Glomerular visceral epithelial cell (primary cell): ENCODE data around the gene LHFPL3.
A peak's percentile ranks its signal among the peaks of the same experiment; 100 is the strongest.

Experiments used
- DNase-seq: peaks from one replicate; pipeline ENCODE4 v3.0.0-alpha.2; 2016; ENCODE audit errors: extremely low spot score

Gene LHFPL3

DNA sequence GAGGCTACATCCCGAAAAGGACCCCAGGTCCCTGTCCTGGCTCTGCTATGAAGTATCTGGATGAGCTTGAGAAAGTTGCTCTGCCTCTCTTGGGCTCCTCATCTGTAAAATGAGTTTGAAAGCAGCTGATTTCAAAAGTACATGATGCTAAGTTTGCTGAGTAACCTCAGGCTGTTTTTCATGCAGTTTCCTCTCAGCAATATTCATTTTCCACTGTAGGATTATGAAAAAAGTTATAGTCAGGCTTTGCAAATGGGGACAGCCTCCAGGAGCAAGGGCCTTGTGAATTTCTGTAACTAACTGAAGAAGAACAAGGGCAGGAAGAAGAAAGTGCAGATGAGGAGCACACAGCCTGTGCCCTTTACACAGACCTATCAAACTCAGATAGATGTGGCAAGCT is 518.3 kb downstream of the LHFPL3 start:
- no peak for DNase-seq

DNA sequence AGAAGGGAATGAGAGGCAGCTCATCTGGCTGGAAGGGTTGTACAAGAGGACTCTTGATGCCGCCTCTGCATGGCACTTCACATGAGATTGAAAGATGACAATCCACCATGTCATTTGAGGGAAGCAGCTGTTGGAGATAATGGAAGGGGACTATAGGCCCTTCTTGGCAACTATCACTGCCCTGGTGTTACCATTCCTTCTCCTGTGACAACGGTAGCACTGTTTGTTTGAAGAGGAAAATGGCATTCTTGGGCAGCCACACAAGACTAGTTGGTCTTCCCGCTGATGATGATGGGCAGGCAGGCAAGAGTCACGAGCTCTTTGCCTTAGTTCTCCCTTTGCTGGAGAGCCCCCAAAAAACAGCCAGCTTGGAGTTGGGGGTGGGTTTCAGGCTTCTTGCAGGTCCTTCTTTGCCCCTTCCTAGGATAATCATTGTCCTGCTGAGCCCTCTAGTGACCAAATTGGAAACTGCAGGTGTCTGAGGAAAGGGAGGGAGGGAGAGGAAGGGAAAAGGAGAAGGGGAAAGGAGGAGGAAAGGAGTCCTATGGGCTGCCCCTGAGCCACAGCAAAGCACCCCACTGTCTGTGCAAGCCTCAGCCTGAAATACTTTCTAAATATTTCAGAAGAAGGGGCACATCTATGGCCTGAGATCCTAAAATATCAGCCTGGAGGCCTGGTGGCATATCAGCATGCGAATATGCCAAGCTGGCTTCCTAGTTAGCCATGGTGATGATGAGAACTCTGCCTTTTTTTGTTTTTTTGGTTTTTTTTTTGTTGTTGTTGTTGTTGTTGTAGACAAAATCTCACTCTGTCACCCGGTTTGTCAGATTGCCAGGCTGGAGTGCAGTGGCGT is 520.0 kb downstream of the LHFPL3 start:
- DNase-seq: peak; percentile 37

DNA sequence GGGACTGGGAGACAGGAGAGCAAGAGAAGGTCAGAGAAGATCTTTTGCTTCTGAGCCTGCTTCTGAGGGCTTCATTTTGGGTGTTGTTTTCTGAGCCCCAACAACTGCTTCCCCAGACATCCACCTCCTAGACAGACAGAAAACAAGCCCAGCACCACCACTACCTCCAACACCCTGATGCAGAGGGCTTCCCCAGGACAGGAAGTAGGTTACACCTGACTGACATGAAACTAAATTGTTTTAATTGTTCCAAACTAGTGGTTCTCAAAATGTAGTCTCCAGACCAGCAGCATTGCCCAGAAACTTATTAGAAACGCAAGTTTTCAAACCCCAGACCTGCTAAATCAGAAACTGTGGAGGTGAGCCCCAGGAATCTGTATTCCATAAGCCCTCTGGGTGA is 522.0 kb downstream of the LHFPL3 start:
- DNase-seq: no peak

DNA sequence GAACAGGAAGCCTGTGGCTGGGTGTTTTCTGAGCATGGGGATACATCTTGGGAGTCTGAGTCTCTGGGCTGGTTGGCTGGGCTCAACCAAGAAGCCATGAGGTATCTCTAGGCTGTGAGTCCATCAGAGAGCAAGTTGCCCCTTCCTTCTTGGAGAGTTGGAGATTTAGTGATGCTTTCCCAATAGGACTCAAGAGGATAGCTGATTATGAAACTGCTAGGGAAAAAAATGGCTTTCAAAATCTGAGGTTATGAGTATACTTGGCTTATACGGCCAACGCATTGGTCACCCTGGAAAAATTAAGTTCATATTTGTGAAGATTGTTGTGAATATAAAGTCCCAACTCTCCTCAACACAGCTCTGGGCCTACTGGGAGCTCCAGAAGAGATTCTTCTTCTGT is 522.9 kb downstream of the LHFPL3 start:
- no peak for DNase-seq

DNA sequence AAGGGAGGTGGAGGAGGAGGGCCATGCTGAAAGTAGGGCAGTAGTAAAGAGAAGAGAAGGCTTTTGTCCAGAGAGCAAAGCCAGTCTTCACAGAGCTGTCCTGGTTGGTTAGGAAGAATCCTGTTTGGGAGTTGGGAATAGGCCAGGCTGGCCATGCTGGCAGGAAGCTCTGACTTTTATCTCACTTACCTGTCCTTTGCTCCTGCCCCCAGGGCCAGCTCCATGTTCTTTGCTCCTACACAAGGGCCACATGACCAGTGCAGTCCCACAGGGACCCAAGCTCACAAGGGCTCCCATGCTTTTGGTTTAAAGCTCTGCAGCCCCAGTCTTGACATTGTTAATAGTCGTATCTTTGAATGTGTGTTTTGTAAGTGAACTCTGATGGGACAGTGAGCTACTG is 524.0 kb downstream of the LHFPL3 start:
- no peak for DNase-seq

DNA sequence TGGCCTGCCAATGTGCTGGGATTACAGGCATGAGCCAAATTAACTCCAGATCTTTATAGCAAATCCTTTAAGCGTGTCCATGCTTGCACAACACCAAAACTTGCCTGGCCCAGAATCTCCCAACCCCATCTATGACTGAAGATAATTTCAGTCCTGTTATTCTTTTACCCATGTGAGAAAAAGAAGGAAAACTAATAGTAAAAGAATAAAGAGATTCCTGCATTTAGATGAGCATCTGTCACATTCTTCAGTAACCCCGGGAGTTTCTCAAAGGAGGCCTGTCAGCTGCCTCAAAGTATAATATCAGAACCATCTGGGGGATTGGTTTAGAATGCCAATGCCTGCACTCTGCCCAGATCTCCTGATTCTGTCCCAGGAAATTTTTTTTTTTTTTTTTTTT is 527.5 kb downstream of the LHFPL3 start:
- no peak for DNase-seq

DNA sequence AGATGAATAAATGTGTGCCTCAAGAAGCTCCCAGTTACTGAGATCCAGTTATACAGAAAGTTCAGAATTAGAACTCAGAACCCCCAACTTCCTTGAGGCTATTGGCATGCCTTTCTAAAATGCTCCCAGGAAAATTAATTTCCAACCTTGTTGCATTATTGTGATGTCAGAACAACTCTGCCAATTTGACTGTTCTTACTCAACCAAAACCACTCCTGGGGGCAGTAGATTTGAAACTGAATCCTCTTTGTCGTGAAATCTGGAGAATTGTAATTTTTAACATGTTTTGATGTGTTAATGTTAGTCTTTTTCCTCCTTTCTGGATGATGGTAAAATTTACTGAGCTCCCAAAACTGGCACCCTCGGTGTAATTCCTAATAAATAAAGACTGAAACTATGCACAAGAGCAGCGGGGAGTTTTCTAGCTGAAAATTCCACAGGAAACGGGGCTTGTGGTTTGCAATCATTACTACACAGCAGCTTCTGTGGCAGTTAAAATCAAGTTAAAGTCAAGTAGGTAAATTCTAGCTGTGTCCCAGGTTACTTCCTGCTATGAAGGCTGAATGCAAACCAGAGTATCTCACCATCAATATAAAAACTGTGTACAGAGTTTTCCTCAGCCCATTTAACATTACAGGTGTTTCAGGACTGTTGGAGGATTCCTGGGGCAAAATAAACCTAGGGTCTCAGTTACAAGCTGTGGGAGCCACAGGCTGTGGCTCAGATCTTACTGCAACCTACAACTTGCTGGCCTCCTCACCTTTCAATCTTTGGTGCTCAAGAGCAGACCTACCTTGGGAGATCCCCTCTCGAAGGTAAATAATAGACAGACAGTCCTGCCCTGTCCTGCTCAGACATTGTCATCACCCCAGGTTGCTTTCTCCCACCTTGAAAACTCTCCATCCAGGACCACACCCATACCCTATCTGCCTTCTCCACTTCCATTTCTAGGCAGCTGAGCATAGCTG is 529.3 kb downstream of the LHFPL3 start:
- no peak for DNase-seq

DNA sequence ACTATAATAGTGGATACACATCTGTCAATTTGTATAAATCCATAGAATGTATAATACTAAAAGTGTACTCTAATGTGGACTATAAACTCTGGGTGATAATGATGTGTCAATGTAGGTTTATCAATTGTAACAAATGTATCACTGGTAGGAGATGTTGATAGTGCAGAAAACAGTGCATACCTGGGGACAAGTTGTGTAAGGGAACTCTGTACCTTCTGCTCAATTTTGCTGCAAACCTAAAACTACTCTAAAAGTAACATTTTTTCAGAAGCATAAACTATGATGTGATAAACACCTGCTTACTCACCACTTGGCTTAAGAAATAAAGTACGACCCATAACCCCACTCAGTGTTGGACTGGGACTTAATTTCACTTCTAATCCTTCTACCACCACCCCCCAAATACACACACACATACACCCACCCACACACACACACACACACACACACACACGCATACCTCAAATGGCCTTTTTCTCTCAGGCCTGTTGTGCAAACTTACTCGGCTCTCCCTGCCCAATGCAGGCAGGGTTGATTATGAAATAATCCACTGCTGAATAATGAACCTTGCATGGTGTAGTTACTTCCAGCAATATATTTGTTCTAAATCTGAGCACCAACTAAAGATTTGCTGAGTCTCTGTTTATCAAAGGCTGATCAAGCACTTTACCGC is 531.5 kb downstream of the LHFPL3 start:
- no peak for DNase-seq

DNA sequence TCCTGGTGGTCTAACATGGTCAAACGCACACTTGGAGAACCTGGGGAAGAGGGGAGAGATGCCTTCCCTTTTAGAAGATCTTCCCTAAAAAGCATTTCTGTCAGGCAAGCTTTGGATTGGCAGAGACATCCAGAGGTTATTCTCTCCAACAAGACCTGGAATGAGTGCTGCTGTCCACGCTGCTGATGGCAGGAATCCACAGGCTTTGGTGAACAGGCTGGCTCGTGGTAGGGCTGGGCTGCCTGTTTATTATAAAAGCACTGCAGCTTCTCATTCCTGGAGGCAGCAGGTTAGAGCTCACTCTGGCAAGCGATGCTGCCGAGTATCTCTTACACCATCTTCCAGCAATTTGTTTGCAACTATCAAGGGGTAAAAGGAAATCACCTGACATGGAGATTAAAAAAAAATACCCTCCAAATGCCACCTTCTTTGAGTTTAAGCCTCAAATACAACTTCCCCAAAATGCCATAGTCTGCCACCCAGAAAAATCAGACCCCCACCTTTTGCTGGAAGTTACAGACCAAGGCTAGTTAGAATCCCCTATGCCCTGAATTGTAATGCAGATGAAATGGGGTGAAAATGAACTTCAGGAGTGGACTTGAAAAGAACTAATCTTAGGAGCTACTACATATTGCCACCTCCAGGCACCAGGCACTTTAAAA is 533.5 kb downstream of the LHFPL3 start:
- no peak for DNase-seq

DNA sequence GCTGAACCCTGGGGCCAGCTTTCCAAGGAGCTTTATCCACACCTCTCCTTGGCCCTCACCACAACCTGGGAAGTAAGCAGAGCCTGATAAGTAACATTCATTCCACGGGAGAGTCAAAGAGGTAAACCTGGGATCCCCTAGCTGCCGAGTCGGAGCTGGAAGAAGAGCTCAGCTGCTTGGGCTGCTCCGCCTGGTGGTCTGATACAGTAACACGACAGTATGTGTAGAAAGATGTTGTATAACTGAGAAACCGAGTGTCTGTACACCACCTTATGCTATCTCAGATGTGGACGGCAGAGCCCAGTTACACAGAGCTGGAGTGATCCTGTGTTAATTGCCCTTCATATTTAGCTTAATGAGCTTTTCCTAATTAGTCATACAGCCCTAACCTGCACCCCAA is 534.3 kb downstream of the LHFPL3 start:
- no peak for DNase-seq

DNA sequence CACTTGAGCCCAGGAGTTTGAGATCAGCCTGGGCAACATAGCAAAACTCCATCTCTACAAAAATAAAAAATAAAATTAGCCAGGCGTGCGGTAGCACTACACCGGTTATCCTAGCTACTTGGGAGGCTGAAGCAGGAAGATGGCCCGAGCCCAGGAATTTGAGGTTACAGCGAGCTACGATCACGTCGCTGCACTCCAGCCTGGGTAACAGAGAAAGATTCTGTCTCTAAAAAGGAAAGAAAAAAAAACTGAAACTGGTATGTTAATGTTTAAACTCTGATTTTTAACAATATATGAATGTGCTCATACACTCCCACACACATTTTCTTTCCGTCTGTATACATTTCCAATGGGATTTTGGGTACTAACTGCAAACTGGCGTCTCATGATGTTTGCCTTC is 545.0 kb downstream of the LHFPL3 start:
- peak; percentile 39 for DNase-seq

DNA sequence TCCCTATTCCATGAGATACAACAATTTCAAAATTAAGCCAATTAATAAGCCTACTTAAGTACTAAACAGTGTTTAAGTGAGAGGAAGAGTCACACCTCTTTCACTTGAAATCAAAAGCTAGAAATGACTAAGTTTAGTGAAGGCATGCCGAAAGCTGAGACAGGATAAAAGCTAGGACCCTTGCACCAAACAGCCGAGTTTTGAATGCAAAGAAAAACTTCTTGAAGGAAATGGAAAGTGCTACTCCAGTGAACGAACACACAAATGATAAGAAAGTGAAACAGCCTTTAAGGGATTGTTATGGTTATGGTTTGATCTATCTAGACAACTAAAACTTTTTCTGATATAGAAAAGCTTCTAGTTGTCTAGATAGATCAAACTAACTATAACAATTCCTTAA is 550.2 kb downstream of the LHFPL3 start:
- DNase-seq: no peak

DNA sequence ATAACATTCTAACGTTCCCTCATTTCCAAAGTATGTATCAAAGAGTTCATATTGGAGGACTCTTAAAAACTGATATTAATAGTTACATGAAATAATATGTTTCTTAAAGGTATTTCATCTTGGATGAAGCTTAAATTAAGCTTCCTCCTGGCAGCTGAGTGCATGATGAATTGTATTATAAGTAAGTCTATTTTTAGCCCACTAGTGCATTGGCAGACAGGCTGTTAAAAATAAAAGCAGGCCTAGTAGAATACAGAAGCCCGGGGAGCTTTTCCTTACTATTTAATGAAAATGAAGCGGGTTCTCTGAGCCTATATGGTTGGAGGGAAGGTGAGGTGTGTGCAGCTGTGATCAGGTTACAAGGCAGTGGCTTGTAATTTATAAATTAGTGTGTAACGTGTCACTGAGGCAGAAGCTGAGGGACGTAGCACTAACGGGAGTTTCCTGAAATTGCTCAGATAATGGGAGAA is 554.9 kb downstream of the LHFPL3 start:
- no peak for DNase-seq

DNA sequence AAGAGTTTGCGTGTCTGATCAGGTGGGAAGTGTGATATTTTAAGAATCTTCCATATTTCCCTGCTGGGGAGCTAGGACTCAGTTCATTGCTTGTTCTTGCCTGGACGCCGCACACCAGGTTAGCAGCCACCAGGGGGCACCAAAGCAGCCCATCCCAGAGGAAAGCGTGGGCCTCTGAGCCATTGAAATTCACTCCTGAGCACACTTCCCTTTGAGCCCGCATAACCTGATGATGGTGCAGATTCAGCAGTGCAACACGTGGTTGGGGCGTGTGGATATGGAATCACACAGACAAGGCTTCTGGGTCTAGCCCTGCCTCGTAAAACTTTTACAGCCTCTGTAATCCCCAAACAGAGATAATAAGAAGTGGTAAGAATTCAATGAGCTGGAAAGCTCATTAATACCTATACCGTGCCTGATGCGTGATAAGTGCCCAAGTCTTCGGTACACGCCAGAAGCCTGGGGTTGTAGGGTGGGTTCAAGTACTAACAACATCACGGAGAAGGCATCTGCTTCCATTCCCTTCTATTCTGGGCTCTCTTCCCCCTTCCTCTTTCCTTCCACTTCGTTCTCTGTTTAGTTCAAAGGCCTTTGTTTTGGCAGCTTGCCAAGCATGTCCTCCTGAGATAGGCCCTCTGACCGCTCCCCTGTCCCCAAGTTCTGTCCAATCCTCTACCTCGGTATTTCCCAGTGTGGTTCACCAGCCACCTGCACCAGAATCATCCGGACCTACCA is 555.5 kb downstream of the LHFPL3 start:
- DNase-seq: peak; percentile 78

DNA sequence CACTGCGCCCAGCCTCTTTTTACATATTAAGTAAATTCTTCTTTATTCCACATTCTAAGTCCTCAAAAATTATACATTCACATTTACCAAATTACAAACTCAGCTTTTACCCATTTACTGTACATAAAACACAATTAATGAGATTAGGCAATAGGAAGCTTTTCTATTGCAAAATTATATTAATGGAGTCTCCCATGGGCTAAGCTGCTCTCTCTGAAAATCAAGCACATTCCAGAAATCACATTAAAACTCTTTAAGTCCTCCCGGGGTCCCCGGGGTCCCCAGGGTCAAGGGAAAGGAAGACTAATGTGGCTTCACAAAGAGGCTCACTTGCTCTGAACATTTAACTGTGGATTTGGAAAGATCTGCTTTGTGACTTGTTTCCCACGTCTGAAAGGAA is 558.2 kb downstream of the LHFPL3 start:
- no peak for DNase-seq

DNA sequence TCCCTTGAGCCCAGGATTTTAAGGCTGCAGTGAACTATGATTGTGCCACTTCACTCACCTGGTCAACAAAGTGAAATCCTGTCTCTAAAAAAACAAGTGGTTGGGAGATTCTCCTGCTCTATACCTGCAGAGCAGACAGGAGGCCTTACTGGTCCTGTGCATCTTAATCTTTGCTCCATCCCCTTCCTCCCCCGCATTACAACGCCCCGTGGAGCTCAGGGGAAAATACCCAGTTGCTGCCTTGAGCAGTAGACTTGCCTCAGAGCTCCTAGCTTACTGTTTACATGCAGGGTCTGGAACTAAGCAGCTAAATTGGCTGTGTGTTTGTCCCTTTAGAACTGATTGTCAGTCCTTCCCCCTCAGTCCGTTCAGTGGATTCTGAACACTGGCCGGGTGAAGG is 561.8 kb downstream of the LHFPL3 start:
- no peak for DNase-seq

DNA sequence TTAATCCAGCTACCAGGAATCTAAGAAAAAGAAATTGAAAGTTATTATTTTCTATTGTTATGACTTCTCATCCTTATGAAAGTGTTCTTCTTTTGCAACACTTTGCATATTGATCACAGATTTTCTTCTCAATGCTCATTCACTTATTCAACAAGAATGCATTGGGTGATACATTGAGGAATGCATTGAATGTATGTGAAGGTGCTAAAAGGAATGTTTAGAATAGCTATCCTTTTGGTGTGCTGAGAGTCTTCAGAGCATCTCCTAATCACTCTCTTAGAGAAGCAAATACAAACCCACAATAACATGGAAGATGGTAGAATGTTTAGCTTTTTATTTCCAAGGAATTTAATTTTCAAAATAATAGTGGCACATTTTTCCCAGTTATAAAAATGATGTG is 563.5 kb downstream of the LHFPL3 start:
- DNase-seq: no peak

DNA sequence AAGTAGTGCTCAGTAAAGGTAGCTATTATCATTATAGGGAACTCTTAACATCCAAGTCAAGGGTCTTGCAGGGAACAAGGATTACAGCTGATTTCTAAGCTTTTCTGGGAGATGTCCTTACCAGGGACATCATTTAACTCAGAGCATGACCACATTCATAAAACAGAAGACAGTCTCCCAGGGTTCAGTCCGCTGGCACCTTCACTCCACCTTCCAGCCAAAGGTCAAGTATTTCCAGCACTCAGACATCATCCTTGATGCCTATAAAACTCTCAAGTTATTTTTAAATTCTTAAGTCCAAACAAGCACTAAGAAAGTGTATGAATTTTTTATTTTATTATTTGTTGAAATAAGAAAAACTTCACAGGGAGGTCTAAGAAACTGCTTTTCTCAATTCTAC is 565.9 kb downstream of the LHFPL3 start:
- no peak for DNase-seq

DNA sequence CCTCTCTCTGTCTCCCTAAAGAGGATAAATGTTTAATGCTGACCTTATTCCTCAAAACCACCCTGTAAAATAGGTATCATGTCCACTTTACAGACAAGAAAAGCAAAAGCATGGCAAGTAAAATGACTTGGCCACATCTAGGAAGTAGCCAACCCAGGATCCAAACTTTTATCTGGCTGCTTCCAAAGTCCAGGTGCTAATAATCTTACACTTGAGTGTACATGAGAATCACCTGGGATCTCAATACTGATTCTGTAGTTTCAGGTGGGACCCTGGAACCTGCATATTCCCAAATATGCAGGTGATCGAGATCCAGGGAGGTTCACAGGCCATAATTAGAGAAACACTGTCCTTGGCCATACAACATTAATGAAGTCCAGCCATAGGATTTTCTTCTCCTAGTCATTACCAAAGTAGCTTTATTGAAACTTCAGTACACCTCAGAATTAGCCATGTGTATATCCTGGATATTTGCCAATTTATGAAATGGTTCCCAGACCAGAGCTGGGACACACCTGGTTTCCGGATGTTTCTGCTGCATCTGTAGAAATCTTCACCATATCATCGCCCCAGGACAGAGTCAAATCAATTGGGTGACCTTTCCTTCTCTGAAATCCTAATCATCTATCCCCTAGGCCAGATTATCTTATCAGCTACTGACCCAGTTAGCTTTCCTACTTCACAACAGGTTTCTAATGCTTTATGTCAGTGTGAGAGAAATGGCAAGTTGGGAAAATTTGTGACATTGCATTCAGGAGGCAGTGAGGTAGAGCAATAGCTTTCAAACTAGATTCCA is 566.5 kb downstream of the LHFPL3 start:
- no peak for DNase-seq
